ENCODE data around the gene TMEM156.

DNA sequence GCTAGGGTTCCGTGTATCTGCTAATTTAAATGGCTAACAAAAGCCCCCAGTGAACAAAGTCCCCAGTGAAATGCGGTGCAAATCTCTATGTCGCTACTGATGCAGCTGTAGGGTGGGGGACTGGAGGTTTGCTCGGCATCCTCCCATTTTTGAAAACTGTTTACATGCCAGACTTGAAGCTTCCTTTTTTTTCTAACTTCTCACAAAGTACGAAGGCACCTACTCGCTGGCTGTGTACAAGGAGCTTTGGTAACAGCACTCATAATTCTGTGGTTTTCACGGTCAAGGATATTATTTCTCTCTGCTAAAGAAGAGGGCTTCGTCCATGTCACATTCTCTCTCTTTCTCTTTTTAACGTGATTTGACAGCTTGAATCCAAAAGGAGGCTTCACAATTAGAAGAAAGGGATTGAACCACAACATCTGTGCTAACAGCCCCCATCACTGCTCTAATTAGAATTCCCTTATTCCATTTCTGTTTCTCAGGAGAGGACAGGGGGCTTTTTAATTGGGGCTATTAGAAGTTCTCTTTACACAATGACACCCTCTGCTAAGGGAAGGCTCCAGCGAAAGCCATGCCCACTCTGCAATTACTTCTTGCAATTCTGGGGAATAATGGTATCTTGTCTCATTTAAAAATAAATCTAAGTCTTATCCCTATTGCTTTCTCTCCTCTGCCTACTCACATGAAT is 46.7 kb downstream of the TMEM156 start:
- TF ChIP-seq, protein P1, sequence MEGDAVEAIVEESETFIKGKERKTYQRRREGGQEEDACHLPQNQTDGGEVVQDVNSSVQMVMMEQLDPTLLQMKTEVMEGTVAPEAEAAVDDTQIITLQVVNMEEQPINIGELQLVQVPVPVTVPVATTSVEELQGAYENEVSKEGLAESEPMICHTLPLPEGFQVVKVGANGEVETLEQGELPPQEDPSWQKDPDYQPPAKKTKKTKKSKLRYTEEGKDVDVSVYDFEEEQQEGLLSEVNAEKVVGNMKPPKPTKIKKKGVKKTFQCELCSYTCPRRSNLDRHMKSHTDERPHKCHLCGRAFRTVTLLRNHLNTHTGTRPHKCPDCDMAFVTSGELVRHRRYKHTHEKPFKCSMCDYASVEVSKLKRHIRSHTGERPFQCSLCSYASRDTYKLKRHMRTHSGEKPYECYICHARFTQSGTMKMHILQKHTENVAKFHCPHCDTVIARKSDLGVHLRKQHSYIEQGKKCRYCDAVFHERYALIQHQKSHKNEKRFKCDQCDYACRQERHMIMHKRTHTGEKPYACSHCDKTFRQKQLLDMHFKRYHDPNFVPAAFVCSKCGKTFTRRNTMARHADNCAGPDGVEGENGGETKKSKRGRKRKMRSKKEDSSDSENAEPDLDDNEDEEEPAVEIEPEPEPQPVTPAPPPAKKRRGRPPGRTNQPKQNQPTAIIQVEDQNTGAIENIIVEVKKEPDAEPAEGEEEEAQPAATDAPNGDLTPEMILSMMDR (IDR thresholded peaks at IDR 0.05 in 8 of 11, conservative IDR thresholded peaks at IDR 0.05 in 3 of 11) = no peak
- TF ChIP-seq POLR2A (IDR thresholded peaks at IDR 0.05) = no peak
- no peak for TF ChIP-seq POLR2AphosphoS5 (IDR thresholded peaks at IDR 0.05)

All from spleen (tissue), 7 donors.